Keratinocyte (primary cell): Measurements from ENCODE around the gene LY6G6F. TPM values are rescaled to one million over a fixed set of nuclear protein-coding genes. Genes with fewer than 3 reads are reported as not detected.

Experiments used
- DNase-seq: peaks from one replicate; pipeline ENCODE4 v3.0.0-alpha.2; 2011; ENCODE audit warnings: low read depth, missing footprints, low spot score
- FAIRE-seq: peaks from 2 replicates; lab custom pipeline; 2011; peaks lifted over from hg19 to GRCh38; lab: Jason Lieb, UNC
- H2AFZ ChIP-seq: 2 replicates; pipeline ENCODE4 v1.6.0; 2012; ENCODE audit warnings: low read length, control low read depth, inconsistent platforms; ENCODE audit not compliant: control insufficient read depth
- H3K27ac ChIP-seq: 2 replicates; pipeline ENCODE4 v1.5.1; 2011; ENCODE audit warnings: low read length; ENCODE audit not compliant: control insufficient read depth, insufficient read depth
- H3K27me3 ChIP-seq: 3 replicates; pipeline ENCODE4 v1.6.0; 2011; ENCODE audit warnings: low read length; ENCODE audit not compliant: control insufficient read depth, insufficient read depth; ENCODE audit errors: extremely low read depth
- H3K36me3 ChIP-seq, 2 experiments: 2 replicates in 1 of 2; 3 replicates in 1 of 2; pipeline ENCODE4 v1.5.1; 2011; ENCODE audit warnings: low read length in 2 of 2, mild to moderate bottlenecking in 1 of 2; ENCODE audit not compliant: control insufficient read depth in 2 of 2, insufficient read depth in 2 of 2; ENCODE audit errors: extremely low read depth in 1 of 2
- H3K4me1 ChIP-seq: 3 replicates; pipeline ENCODE4 v1.5.1; 2011; ENCODE audit warnings: low read length; ENCODE audit not compliant: control insufficient read depth, insufficient read depth; ENCODE audit errors: extremely low read depth
- H3K4me2 ChIP-seq: 3 replicates; pipeline ENCODE4 v1.6.0; 2011; ENCODE audit warnings: low read depth, low read length; ENCODE audit not compliant: control insufficient read depth, insufficient read depth; ENCODE audit errors: extremely low read depth
- H3K4me3 ChIP-seq, 3 experiments: fragments of 200-600 bp in 1 of 3; sonication (generic) in 1 of 3; 2 replicates in 2 of 3; 3 replicates in 1 of 3; pipeline ENCODE4 v1.5.1; 2011 to 2016; ENCODE audit warnings: low read length in 3 of 3, mild to moderate bottlenecking in 3 of 3, control low read depth in 2 of 3, inconsistent platforms in 1 of 3, low read depth in 1 of 3, mixed read lengths in 1 of 3, mixed run types in 1 of 3, moderate library complexity in 1 of 3; ENCODE audit not compliant: control insufficient read depth in 2 of 3, insufficient read depth in 2 of 3; ENCODE audit errors: extremely low read depth in 1 of 3
- H3K79me2 ChIP-seq: 2 replicates; pipeline ENCODE4 v1.6.0; 2012; ENCODE audit warnings: low read length; ENCODE audit not compliant: control insufficient read depth, insufficient read depth
- H3K9ac ChIP-seq: 3 replicates; pipeline ENCODE4 v1.6.0; 2011; ENCODE audit warnings: low read length; ENCODE audit not compliant: control insufficient read depth, insufficient read depth; ENCODE audit errors: extremely low read depth
- H3K9me1 ChIP-seq: 3 replicates; pipeline ENCODE4 v1.6.0; 2011; ENCODE audit warnings: low read length; ENCODE audit not compliant: control insufficient read depth, insufficient read depth; ENCODE audit errors: extremely low read depth
- H3K9me3 ChIP-seq: 2 replicates; pipeline ENCODE4 v1.5.1; 2012; ENCODE audit warnings: low read depth, low read length; ENCODE audit not compliant: control insufficient read depth
- H4K20me1 ChIP-seq: 3 replicates; pipeline ENCODE4 v1.6.0; 2011; ENCODE audit warnings: low read length; ENCODE audit not compliant: control insufficient read depth, insufficient read depth; ENCODE audit errors: extremely low read depth
- EZH2 ChIP-seq: IDR thresholded peaks from one replicate; pipeline ENCODE4 v1.6.1; 2012; ENCODE audit warnings: inconsistent platforms, mild to moderate bottlenecking, low read length, moderate library complexity
- dilution Hi-C: fragments of 300-500 bp; cut with MboI; formaldehyde crosslinking; loops from one replicate; pipeline ENCODE4 v1.7.0; 2020; ENCODE audit warnings: low sequenced_read_pairs; ENCODE audit not compliant: extremely low pct_ligation_motif_present
- polyA plus RNA-seq, 5 experiments: library from polyadenylated mRNA; depleted of rRNA in 3 of 5; stranded (reverse) in 3 of 5; stranded (forward) in 1 of 5; unstranded in 1 of 5; fragments of >200 nt; gene quantifications; 1 replicate in 1 of 5; 2 replicates in 3 of 5; 3 replicates in 1 of 5; pipeline versions ENCODE4 v1.2.1 to v1.2.3, GENCODE V29; 2011 to 2012; ENCODE audit warnings: missing spikeins in 2 of 5, low read depth in 1 of 5, low replicate concordance in 1 of 5
- TF ChIP-seq, protein P1 (sequence below), 3 experiments: IDR thresholded peaks in 1 of 3; conservative IDR thresholded peaks in 1 of 3; optimal IDR thresholded peaks in 1 of 3; 2 replicates in 2 of 3; 3 replicates in 1 of 3; pipeline versions ENCODE3 to v1.5.1; 2011; ENCODE audit warnings: low read length in 3 of 3, mild to moderate bottlenecking in 3 of 3, moderate library complexity in 2 of 3, control low read depth in 1 of 3, inconsistent platforms in 1 of 3; ENCODE audit not compliant: insufficient read depth in 2 of 3; ENCODE audit errors: extremely low read depth in 1 of 3

The LY6G6F gene
- polyA plus RNA-seq, 1 donor (not counting 4 experiments of a cell fraction or from before 2014, with no cell fraction given): not detected

DNA sequence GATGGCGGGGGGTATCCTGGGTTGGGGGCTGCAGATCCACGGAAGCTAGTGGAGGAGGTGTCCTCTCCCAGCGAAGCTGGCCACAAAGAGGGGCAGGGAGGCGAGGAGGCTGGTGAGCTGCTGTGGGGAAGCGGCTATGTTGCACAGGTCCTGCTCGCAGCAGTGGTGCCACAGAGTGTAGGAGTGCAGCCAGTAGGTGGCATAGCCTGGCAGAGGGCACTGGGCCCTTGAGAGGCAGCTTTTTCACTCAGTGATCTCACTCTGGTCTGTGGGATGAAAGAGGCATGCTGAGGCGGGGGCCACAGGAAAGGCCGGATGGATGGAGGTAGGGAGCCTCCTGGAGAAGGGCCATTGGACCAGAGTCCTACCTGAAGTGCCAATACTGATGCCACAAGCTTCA is 5.6 kb downstream of the LY6G6F start:
- Histone ChIP-seq H4K20me1 (no peaks in the 10 kb centered on the region), H3K27ac (no peak overlapping the region), H3K9me1 (no peaks in the 10 kb centered on the region), H3K4me1 (peaks cover 22% of the 10 kb centered on the region), H2AFZ (peak overlapping the region; percentile 83), H3K36me3 (no peaks in the 10 kb centered on the region), H3K79me2 (no peaks in the 10 kb centered on the region), H3K4me2 (peak overlapping the region; percentile 43), H3K9ac (no peak overlapping the region), H3K4me3 (no peak overlapping the region), H3K9me3 (no peaks in the 10 kb centered on the region), H3K27me3 (no peaks in the 10 kb centered on the region)
- FAIRE-seq (no peak), DNase-seq (no peak)
- TF ChIP-seq, protein P1, sequence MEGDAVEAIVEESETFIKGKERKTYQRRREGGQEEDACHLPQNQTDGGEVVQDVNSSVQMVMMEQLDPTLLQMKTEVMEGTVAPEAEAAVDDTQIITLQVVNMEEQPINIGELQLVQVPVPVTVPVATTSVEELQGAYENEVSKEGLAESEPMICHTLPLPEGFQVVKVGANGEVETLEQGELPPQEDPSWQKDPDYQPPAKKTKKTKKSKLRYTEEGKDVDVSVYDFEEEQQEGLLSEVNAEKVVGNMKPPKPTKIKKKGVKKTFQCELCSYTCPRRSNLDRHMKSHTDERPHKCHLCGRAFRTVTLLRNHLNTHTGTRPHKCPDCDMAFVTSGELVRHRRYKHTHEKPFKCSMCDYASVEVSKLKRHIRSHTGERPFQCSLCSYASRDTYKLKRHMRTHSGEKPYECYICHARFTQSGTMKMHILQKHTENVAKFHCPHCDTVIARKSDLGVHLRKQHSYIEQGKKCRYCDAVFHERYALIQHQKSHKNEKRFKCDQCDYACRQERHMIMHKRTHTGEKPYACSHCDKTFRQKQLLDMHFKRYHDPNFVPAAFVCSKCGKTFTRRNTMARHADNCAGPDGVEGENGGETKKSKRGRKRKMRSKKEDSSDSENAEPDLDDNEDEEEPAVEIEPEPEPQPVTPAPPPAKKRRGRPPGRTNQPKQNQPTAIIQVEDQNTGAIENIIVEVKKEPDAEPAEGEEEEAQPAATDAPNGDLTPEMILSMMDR (optimal IDR thresholded peaks at IDR 0.05 in 1 of 3, IDR thresholded peaks at IDR 0.05 in 1 of 3, conservative IDR thresholded peaks at IDR 0.05 in 1 of 3; ENCODE audit: extremely low read depth in 1 of 3, insufficient read depth in 2 of 3, low read length in 3 of 3): peak; percentile 61 to 93 (median 74)
- no peak for TF ChIP-seq EZH2
- dilution Hi-C loops: no loop called here

DNA sequence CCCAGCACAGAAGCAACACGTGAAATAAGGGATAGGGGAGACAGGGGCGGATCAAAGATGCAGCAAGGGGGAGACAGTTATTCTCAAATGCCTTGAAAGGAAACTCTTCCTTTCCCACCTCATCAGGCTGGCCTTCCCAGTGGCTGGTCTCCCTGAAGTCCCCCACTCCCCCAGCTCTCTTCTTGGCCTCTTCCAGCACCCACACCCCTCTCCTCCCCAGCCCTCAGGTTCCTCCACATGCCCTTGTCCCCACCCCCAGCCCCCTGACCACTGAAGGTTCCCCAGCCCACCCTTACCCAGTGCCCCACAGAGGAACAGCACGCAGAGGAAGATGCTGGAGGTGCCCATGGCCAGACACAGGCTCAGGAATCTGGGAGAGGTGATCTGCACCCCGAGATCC is 6.8 kb downstream of the LY6G6F start:
- Histone ChIP-seq H3K9ac (no peak overlapping the region), H3K27me3 (no peaks in the 10 kb centered on the region), H3K36me3 (no peaks in the 10 kb centered on the region), H3K79me2 (no peaks in the 10 kb centered on the region), H4K20me1 (no peaks in the 10 kb centered on the region), H3K4me3 (no peak overlapping the region), H2AFZ (no peak overlapping the region), H3K4me1 (peaks cover 33% of the 10 kb centered on the region), H3K4me2 (no peak overlapping the region), H3K27ac (no peak overlapping the region), H3K9me3 (no peaks in the 10 kb centered on the region), H3K9me1 (no peaks in the 10 kb centered on the region)
- dilution Hi-C loops: no loop called here
- FAIRE-seq: no peak
- DNase-seq: no peak
- no peak for TF ChIP-seq EZH2
- TF ChIP-seq, protein P1 (optimal IDR thresholded peaks at IDR 0.05 in 1 of 3, IDR thresholded peaks at IDR 0.05 in 1 of 3, conservative IDR thresholded peaks at IDR 0.05 in 1 of 3; ENCODE audit: extremely low read depth in 1 of 3, insufficient read depth in 2 of 3, low read length in 3 of 3): no peak
